GM12878 (cell line): Measurements from ENCODE around the gene HSD3B1.

Source experiments
- CHD1 ChIP-seq: IDR thresholded peaks from 2 replicates; pipeline ENCODE4 v1.6.1; 2012; ENCODE audit warnings: low read depth, low read length, improper control_type of control experiment
- FOXM1 ChIP-seq: IDR thresholded peaks from 2 replicates; pipeline ENCODE4 v1.6.1; 2012; ENCODE audit warnings: low read depth, mild to moderate bottlenecking, inconsistent platforms, low read length, moderate library complexity
- JUND ChIP-seq: IDR thresholded peaks from 2 replicates; pipeline ENCODE4 v1.6.1; 2012; ENCODE audit warnings: low read depth, mild to moderate bottlenecking, low read length, improper control_type of control experiment, moderate library complexity
- NFYA ChIP-seq: IDR thresholded peaks from 2 replicates; pipeline ENCODE4 v1.6.1; 2011; ENCODE audit warnings: low read depth, mild to moderate bottlenecking, low read length, improper control_type of control experiment, borderline replicate concordance
- PML ChIP-seq: IDR thresholded peaks from 2 replicates; pipeline ENCODE4 v1.6.1; 2012; ENCODE audit warnings: low read length, inconsistent platforms
- POLR2A ChIP-seq: IDR thresholded peaks from 2 replicates; pipeline ENCODE4 v1.6.1; 2011; ENCODE audit warnings: low read depth, mild to moderate bottlenecking, low read length
- POLR2AphosphoS5 ChIP-seq: IDR thresholded peaks from 2 replicates; pipeline ENCODE4 v1.6.1; 2011; ENCODE audit warnings: mild to moderate bottlenecking, low read length, inconsistent platforms
- RBBP5 ChIP-seq: fragments of 200-600 bp; sonication (generic); conservative IDR thresholded peaks from 2 replicates; pipeline ENCODE4 v1.6.1; 2016
- RFX5 ChIP-seq: IDR thresholded peaks from 2 replicates; pipeline ENCODE4 v1.6.1; 2011; ENCODE audit warnings: low read depth, low read length, improper control_type of control experiment
- YY1 ChIP-seq: IDR thresholded peaks from 2 replicates; pipeline ENCODE4 v1.6.1; 2011; ENCODE audit warnings: low read depth, mild to moderate bottlenecking, low read length
- TF ChIP-seq, protein P1 (sequence below), 3 experiments: IDR thresholded peaks in 2 of 3; conservative IDR thresholded peaks in 1 of 3; 2 replicates each; pipeline ENCODE4 v1.5.1; 2011; ENCODE audit warnings: low read depth in 3 of 3, low read length in 3 of 3, mild to moderate bottlenecking in 3 of 3, control low read depth in 2 of 3, moderate library complexity in 2 of 3, inconsistent platforms in 1 of 3, mixed read lengths in 1 of 3; ENCODE audit not compliant: control insufficient read depth in 2 of 3, insufficient read depth in 1 of 3; ENCODE audit errors: extremely low read depth in 1 of 3

DNA sequence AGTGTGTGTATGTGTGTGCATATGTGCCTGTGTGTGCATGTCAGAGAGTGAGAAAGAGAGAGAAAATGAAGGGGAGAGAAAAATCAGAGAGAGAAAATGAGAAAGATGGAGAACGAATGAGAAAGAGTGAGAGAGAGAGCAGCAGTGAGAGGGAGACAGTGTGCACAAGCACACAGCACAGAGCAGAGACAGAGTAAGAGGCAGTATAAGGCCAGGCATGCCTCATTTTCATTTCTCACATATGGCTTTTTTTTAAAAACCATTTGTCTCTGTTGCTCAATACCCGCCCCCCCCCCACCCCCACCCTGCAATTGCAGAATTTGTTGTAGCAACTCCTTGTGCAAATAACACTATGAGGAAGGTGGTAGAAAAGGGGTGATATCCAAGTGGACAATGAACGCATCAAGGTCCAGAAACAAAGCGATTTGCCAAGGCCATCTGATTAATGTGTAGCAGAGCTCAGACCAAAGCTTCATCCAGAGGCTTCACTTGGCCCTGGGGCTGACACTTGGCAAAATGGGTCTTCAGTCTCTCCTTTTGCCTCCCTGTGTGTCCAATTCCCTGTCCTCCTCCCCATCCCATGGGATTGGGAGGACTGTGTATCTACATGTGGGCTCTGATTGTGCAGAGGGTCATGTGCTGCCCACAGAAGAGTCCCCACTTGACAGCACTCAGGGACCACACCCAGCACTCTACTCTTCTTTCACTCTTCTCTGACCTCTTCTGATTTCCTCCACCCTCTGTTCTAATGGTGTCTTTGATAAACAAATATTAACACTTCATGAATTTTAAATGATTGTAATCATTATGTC lies 38.9 kb upstream of the HSD3B1 start:
- TF ChIP-seq CHD1 (no peak), RBBP5 (no peak), FOXM1 (no peak), JUND (no peak), POLR2A (no peak), NFYA (no peak), PML (no peak), RFX5 (no peak), POLR2AphosphoS5 (no peak), YY1 (no peak)
- TF ChIP-seq, protein P1, sequence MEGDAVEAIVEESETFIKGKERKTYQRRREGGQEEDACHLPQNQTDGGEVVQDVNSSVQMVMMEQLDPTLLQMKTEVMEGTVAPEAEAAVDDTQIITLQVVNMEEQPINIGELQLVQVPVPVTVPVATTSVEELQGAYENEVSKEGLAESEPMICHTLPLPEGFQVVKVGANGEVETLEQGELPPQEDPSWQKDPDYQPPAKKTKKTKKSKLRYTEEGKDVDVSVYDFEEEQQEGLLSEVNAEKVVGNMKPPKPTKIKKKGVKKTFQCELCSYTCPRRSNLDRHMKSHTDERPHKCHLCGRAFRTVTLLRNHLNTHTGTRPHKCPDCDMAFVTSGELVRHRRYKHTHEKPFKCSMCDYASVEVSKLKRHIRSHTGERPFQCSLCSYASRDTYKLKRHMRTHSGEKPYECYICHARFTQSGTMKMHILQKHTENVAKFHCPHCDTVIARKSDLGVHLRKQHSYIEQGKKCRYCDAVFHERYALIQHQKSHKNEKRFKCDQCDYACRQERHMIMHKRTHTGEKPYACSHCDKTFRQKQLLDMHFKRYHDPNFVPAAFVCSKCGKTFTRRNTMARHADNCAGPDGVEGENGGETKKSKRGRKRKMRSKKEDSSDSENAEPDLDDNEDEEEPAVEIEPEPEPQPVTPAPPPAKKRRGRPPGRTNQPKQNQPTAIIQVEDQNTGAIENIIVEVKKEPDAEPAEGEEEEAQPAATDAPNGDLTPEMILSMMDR (IDR thresholded peaks at IDR 0.05 in 2 of 3, conservative IDR thresholded peaks at IDR 0.05 in 1 of 3; ENCODE audit: control insufficient read depth in 2 of 3, extremely low read depth in 1 of 3, insufficient read depth in 1 of 3, low read depth in 3 of 3, low read length in 3 of 3), result no peak
